22Rv1 (cell line): ENCODE data around the gene SPINDOC.

Source experiments
- ZFX ChIP-seq: fragments of 450-650 bp; IDR thresholded peaks from 2 replicates; pipeline ENCODE4 v1.6.1; 2017; ENCODE audit warnings: antibody characterized with exemption, borderline replicate concordance
- TF ChIP-seq, protein P1 (sequence below): fragments of 450-650 bp; IDR thresholded peaks from 2 replicates; pipeline ENCODE4 v1.5.1; 2017; ENCODE audit warnings: mild to moderate bottlenecking

DNA sequence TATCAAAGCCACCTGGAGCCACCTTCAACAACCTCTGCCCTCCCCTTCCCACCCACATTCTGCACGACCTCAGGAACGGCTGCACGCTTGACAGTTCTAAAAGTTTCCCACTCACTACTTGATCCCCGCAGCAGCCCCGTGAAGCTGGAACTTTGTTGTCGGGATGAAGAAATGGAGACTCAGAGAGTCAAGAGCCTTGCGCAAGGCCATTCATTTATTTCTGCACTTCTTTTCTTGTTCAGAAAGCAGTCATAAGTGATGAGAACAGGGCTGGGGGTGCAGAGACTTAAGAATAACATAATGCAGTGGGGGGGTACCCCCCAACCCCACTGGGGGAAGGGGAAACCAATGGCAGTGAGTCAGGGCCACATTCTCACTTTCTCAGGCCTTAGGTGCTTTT is 42.5 kb upstream of the SPINDOC start:
- TF ChIP-seq, protein P1, sequence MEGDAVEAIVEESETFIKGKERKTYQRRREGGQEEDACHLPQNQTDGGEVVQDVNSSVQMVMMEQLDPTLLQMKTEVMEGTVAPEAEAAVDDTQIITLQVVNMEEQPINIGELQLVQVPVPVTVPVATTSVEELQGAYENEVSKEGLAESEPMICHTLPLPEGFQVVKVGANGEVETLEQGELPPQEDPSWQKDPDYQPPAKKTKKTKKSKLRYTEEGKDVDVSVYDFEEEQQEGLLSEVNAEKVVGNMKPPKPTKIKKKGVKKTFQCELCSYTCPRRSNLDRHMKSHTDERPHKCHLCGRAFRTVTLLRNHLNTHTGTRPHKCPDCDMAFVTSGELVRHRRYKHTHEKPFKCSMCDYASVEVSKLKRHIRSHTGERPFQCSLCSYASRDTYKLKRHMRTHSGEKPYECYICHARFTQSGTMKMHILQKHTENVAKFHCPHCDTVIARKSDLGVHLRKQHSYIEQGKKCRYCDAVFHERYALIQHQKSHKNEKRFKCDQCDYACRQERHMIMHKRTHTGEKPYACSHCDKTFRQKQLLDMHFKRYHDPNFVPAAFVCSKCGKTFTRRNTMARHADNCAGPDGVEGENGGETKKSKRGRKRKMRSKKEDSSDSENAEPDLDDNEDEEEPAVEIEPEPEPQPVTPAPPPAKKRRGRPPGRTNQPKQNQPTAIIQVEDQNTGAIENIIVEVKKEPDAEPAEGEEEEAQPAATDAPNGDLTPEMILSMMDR: no peak
- no peak for TF ChIP-seq ZFX
